ENCODE results near the gene ATF6. TPM values are rescaled to one million over a fixed set of nuclear protein-coding genes. Genes with fewer than 3 reads are reported as not detected.

Gene ATF6
- total RNA-seq, 2 experiments from 2014 or later: 10.2 to 13.9 TPM

- ChIA-PET POLR2A (no interaction called here), CTCF (ENCODE audit: unreplicated experiment) (no interaction called here)
- Histone ChIP-seq H3K79me2 (ENCODE audit: insufficient read depth, low read depth, low read length) (no peaks in the 10 kb centered on the region), H3K4me1 (ENCODE audit: insufficient read depth, low read length, poor library complexity, severe bottlenecking) (no peaks in the 10 kb centered on the region), H3K9me3 (ENCODE audit: low read length) (no peaks in the 10 kb centered on the region), H3K4me3 (ENCODE audit: low read depth, low read length, poor library complexity, severe bottlenecking) (no peak overlapping the region), H3K27ac (ENCODE audit: low read depth, low read length, poor library complexity, severe bottlenecking) (no peak overlapping the region), H2AFZ (ENCODE audit: low read length) (no peak overlapping the region), H3K36me3 (ENCODE audit: insufficient read depth, low read length) (no peaks in the 10 kb centered on the region), H3K4me2 (ENCODE audit: low read length) (no peak overlapping the region), H4K20me1 (ENCODE audit: insufficient read depth, low read length) (no peaks in the 10 kb centered on the region), H3K9me2 (ENCODE audit: insufficient read depth, low read length) (no peaks in the 10 kb centered on the region)
- TF ChIP-seq CTCF (conservative IDR thresholded peaks at IDR 0.05; ENCODE audit: low read length) (no peak), EZH2phosphoT487 (IDR thresholded peaks at IDR 0.05; ENCODE audit: borderline replicate concordance, low read depth, low read length) (no peak)
- intact Hi-C loops (cut with micrococcal nuclease; ENCODE audit: unreplicated experiment): no loop called here
- no TSS peak for BruUV-seq (replicated peaks)
- DNase-seq (ENCODE audit: low spot score): no peak
Measured at GRCh38 chr1:161989786-161990185, 223.7 kb downstream of the ATF6 start.

GRCh38 chr1:161993576-161993975 is 227.5 kb downstream of the ATF6 start:
- Histone ChIP-seq H4K20me1 (ENCODE audit: insufficient read depth, low read length) (no peaks in the 10 kb centered on the region), H3K4me2 (ENCODE audit: low read length) (no peak overlapping the region), H3K27ac (ENCODE audit: low read depth, low read length, poor library complexity, severe bottlenecking) (no peak overlapping the region), H3K4me3 (ENCODE audit: low read depth, low read length, poor library complexity, severe bottlenecking) (no peak overlapping the region), H3K36me3 (ENCODE audit: insufficient read depth, low read length) (no peaks in the 10 kb centered on the region), H3K79me2 (ENCODE audit: insufficient read depth, low read depth, low read length) (no peaks in the 10 kb centered on the region), H3K4me1 (ENCODE audit: insufficient read depth, low read length, poor library complexity, severe bottlenecking) (no peaks in the 10 kb centered on the region), H2AFZ (ENCODE audit: low read length) (no peak overlapping the region), H3K9me2 (ENCODE audit: insufficient read depth, low read length) (no peaks in the 10 kb centered on the region), H3K9me3 (ENCODE audit: low read length) (no peaks in the 10 kb centered on the region)
- CTCF ChIA-PET (ENCODE audit: unreplicated experiment): no interaction called here
- TF ChIP-seq EZH2phosphoT487 (IDR thresholded peaks at IDR 0.05; ENCODE audit: borderline replicate concordance, low read depth, low read length) (no peak), CTCF (conservative IDR thresholded peaks at IDR 0.05; ENCODE audit: low read length) (no peak)
- intact Hi-C loops (cut with micrococcal nuclease; ENCODE audit: unreplicated experiment): no loop called here
- DNase-seq (ENCODE audit: low spot score): no peak
- BruUV-seq (replicated peaks): no TSS peak
- POLR2A ChIA-PET: interaction anchor here (0.5 kb wide), 1 partner anchor 68 kb away, joined by 3 read pairs; no protein-coding TSS in a partner anchor

GRCh38 chr1:161994175-161994668 is 228.1 kb downstream of the ATF6 start:
- Histone ChIP-seq H3K4me2 (ENCODE audit: low read length) (no peak overlapping the region), H3K4me3 (ENCODE audit: low read depth, low read length, poor library complexity, severe bottlenecking) (no peak overlapping the region), H3K9me2 (ENCODE audit: insufficient read depth, low read length) (no peaks in the 10 kb centered on the region), H3K27ac (ENCODE audit: low read depth, low read length, poor library complexity, severe bottlenecking) (no peak overlapping the region), H3K4me1 (ENCODE audit: insufficient read depth, low read length, poor library complexity, severe bottlenecking) (no peaks in the 10 kb centered on the region), H3K36me3 (ENCODE audit: insufficient read depth, low read length) (no peaks in the 10 kb centered on the region), H2AFZ (ENCODE audit: low read length) (no peak overlapping the region), H4K20me1 (ENCODE audit: insufficient read depth, low read length) (no peaks in the 10 kb centered on the region), H3K9me3 (ENCODE audit: low read length) (no peaks in the 10 kb centered on the region), H3K79me2 (ENCODE audit: insufficient read depth, low read depth, low read length) (no peaks in the 10 kb centered on the region)
- intact Hi-C loops (cut with micrococcal nuclease; ENCODE audit: unreplicated experiment): no loop called here
- TF ChIP-seq CTCF (conservative IDR thresholded peaks at IDR 0.05; ENCODE audit: low read length) (no peak), EZH2phosphoT487 (IDR thresholded peaks at IDR 0.05; ENCODE audit: borderline replicate concordance, low read depth, low read length) (no peak)
- no TSS peak for BruUV-seq (replicated peaks)
- DNase-seq (ENCODE audit: low spot score): no peak
- CTCF ChIA-PET (ENCODE audit: unreplicated experiment): no interaction called here
- POLR2A ChIA-PET: interaction anchor here (0.5 kb wide), 1 partner anchor 596 kb away, joined by 8 read pairs; no protein-coding TSS in a partner anchor
